Measurements from ENCODE around the gene OR4D11.

Gene OR4D11

DNA sequence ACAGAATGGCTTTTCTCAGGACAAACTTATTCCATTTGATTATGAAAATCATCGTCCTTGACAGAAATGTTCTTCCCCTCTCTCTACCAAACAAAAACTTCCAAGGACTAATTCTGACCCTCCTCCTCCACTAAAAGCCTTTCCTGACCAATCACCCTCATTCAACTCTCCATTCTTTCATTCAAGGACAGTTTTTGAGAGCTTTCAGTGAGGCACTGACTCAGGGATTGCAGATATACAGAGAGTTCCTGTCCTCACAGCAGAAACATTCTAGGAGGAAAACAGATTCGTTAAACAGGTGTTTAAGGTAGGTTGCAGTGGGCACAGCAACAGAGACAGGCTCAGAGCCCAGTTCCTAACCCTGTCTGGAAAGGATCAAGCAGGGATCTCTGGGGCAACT lies 49.5 kb downstream of the OR4D11 start:
- Histone ChIP-seq H4K20me1 (no peaks in the 10 kb centered on the region), H3K27ac (peak overlapping the region in 5 of 11 experiments; percentile 5 to 70 (median 56); a peak in 5 of 22 replicates), H3K9me3 (replicated peaks in 1 of 11) (0 out of 22 replicates have a peak, but pooled peaks cover 0 to 7% (median 0%) of the 10 kb centered on the region in 11 experiments), H3K4me3 (peak overlapping the region in 1 of 10 experiments; percentile 71; a peak in 1 of 20 replicates), H3K27me3 (peaks cover 0 to 23% (median 14%) of the 10 kb centered on the region in 11 experiments; a peak in 13 of 22 replicates), H3K4me2 (peak overlapping the region in 10 of 11 experiments; percentile 56 to 86 (median 72); a peak in 14 of 22 replicates), H3K4me1 (peaks cover 30 to 70% (median 52%) of the 10 kb centered on the region in 10 experiments), H3K9ac (peak overlapping the region in 1 of 11 experiments; percentile 82; a peak in 1 of 22 replicates), H3K36me3 (no peaks in the 10 kb centered on the region)
- TF ChIP-seq Cebpa-rat (IDR thresholded peaks at IDR 0.05): no peak

DNA sequence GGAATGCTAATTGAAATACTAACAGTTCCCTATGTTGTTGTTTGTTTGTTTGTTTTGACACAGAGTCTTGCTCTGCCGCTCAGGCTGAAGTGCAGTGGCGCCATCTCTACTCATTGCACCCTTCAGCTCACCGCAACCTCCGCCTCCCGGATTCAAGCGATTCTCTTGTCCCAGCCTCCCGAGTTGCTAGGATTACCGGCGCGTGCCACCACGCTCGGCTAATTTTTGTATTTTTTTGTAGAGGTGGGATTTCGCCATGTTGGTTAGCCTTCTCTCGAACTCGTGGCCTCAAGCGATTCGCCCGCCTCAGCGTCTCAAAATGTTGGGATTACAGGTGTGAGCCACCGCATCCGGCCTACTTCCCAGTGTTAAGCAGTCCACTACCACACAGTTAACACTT lies 49.9 kb downstream of the OR4D11 start:
- H3K4me2 ChIP-seq: peak overlapping the region; percentile 56 to 86 (median 72)
- TF ChIP-seq Cebpa-rat (IDR thresholded peaks at IDR 0.05): no peak
- no peak overlapping the region for H3K4me3 ChIP-seq
- H3K9me3 ChIP-seq (replicated peaks in 1 of 11): 0 out of 22 replicates have a peak, but pooled peaks cover 0 to 7% (median 0%) of the 10 kb centered on the region in 11 experiments
- peak overlapping the region in 8 of 11 experiments; percentile 2 to 71 (median 64); a peak in 13 of 22 replicates for H3K27ac ChIP-seq
- peaks cover 25 to 70% (median 51%) of the 10 kb centered on the region in 10 experiments for H3K4me1 ChIP-seq
- no peak overlapping the region; a peak in 1 of 22 replicates for H3K9ac ChIP-seq
- H3K36me3 ChIP-seq: no peaks in the 10 kb centered on the region
- peaks cover 0 to 27% (median 18%) of the 10 kb centered on the region in 11 experiments; a peak in 13 of 22 replicates for H3K27me3 ChIP-seq
- H4K20me1 ChIP-seq: no peaks in the 10 kb centered on the region
